Measurements from ENCODE around the gene SLC10A7. TPM values are rescaled to one million over a fixed set of nuclear protein-coding genes. Genes with fewer than 3 reads are reported as not detected.

Gene SLC10A7
- total RNA-seq = 10.5 and 10.6 TPM in 2 replicates
- long read RNA-seq, transcript SLC10A7-201 (12 exons, 2,798 nt) = major isoform, 9 of 21 reads
- long read RNA-seq, partial matches to known transcripts = 3 of 21 reads
- long read RNA-seq, other reads (novel, unspliced or antisense) = 5 of 21 reads

- Mint-ChIP-seq H3K4me3 (ENCODE audit: unreplicated experiment) (no peak within 1 kb of the TSS), H3K9me3 (ENCODE audit: unreplicated experiment) (no peaks in the 10 kb centered on the region), H3K27ac (ENCODE audit: unreplicated experiment) (no peak within 1 kb of the TSS), H3K4me1 (ENCODE audit: unreplicated experiment) (peaks cover 8% of the 10 kb centered on the region), H3K36me3 (ENCODE audit: unreplicated experiment) (no peaks in the 10 kb centered on the region), H3K27me3 (ENCODE audit: unreplicated experiment) (no peaks in the 10 kb centered on the region)
- DNase-seq (ENCODE audit: extremely low spot score, unreplicated experiment) = no peak
- no peak for TF ChIP-seq CTCF (IDR thresholded peaks at IDR 0.05)
Observed at GRCh38 chr4:146521541-146522097, at the start of gene SLC10A7. Gene SLC10A7, minus strand, starts transcription at chr4:146521940. Its CDS starts 223 bp downstream, at chr4:146521717.

GRCh38 chr4:146567396-146567795, 45.7 kb upstream of the SLC10A7 start:
- DNase-seq (ENCODE audit: extremely low spot score, unreplicated experiment) = no peak
- no peaks in the 10 kb centered on the region for H3K36me3 Mint-ChIP-seq (ENCODE audit: unreplicated experiment)

GRCh38 chr4:146564492-146564891, 42.8 kb upstream of the SLC10A7 start:
- Mint-ChIP-seq H3K4me3 (ENCODE audit: unreplicated experiment) (no peak overlapping the region), H3K36me3 (ENCODE audit: unreplicated experiment) (no peaks in the 10 kb centered on the region), H3K27ac (ENCODE audit: unreplicated experiment) (no peak overlapping the region), H3K9me3 (ENCODE audit: unreplicated experiment) (no peaks in the 10 kb centered on the region), H3K27me3 (ENCODE audit: unreplicated experiment) (peaks cover 5% of the 10 kb centered on the region), H3K4me1 (ENCODE audit: unreplicated experiment) (no peaks in the 10 kb centered on the region)
- no peak for TF ChIP-seq CTCF (IDR thresholded peaks at IDR 0.05)
- DNase-seq (ENCODE audit: extremely low spot score, unreplicated experiment) = no peak

More at GRCh38 chr4:146567396-146567795, 45.7 kb upstream of the SLC10A7 start:
- no peak overlapping the region for H3K4me3 Mint-ChIP-seq (ENCODE audit: unreplicated experiment)
- no peak overlapping the region for H3K27ac Mint-ChIP-seq (ENCODE audit: unreplicated experiment)
- no peaks in the 10 kb centered on the region for H3K9me3 Mint-ChIP-seq (ENCODE audit: unreplicated experiment)
- H3K4me1 Mint-ChIP-seq (ENCODE audit: unreplicated experiment) = no peaks in the 10 kb centered on the region
- peaks cover under 1% of the 10 kb centered on the region for H3K27me3 Mint-ChIP-seq (ENCODE audit: unreplicated experiment)
- TF ChIP-seq CTCF (IDR thresholded peaks at IDR 0.05) = no peak

- H3K4me3 Mint-ChIP-seq (ENCODE audit: unreplicated experiment) = no peak overlapping the region
- no peak for DNase-seq (ENCODE audit: extremely low spot score, unreplicated experiment)
- no peak for TF ChIP-seq CTCF (IDR thresholded peaks at IDR 0.05)
- H3K9me3 Mint-ChIP-seq (ENCODE audit: unreplicated experiment) = no peaks in the 10 kb centered on the region
- no peak overlapping the region for H3K27ac Mint-ChIP-seq (ENCODE audit: unreplicated experiment)
- peaks cover 2% of the 10 kb centered on the region for H3K27me3 Mint-ChIP-seq (ENCODE audit: unreplicated experiment)
- no peaks in the 10 kb centered on the region for H3K4me1 Mint-ChIP-seq (ENCODE audit: unreplicated experiment)
- no peaks in the 10 kb centered on the region for H3K36me3 Mint-ChIP-seq (ENCODE audit: unreplicated experiment)
Observed at GRCh38 chr4:146550161-146550560, 28.4 kb upstream of the SLC10A7 start.

- H3K27ac Mint-ChIP-seq (ENCODE audit: unreplicated experiment) = no peak overlapping the region
- no peak for DNase-seq (ENCODE audit: extremely low spot score, unreplicated experiment)
- no peaks in the 10 kb centered on the region for H3K36me3 Mint-ChIP-seq (ENCODE audit: unreplicated experiment)
- TF ChIP-seq CTCF (IDR thresholded peaks at IDR 0.05) = no peak
- H3K4me3 Mint-ChIP-seq (ENCODE audit: unreplicated experiment) = no peak overlapping the region
- no peaks in the 10 kb centered on the region for H3K4me1 Mint-ChIP-seq (ENCODE audit: unreplicated experiment)
- H3K9me3 Mint-ChIP-seq (ENCODE audit: unreplicated experiment) = peaks cover 11% of the 10 kb centered on the region
- H3K27me3 Mint-ChIP-seq (ENCODE audit: unreplicated experiment) = peaks cover 2% of the 10 kb centered on the region
Observed at GRCh38 chr4:146548443-146548842, 26.7 kb upstream of the SLC10A7 start.
